ENCODE measurements around the gene CYP4F3.

The CYP4F3 gene

GRCh38 chr19:15669891-15670290, 29.2 kb downstream of the CYP4F3 start:
- no peak for DNase-seq (ENCODE audit: low read depth)
- no peak for TF ChIP-seq CTCF (IDR thresholded peaks at IDR 0.05; ENCODE audit: low read depth, low read length, missing control alignments)
- H3K4me3 ChIP-seq (ENCODE audit: low read depth, low read length), result no peak overlapping the region

GRCh38 chr19:15671237-15671821, 30.6 kb downstream of the CYP4F3 start:
- no peak for DNase-seq (ENCODE audit: low read depth)
- no peak for TF ChIP-seq CTCF (IDR thresholded peaks at IDR 0.05; ENCODE audit: low read depth, low read length, missing control alignments)
- no peak overlapping the region for H3K4me3 ChIP-seq (ENCODE audit: low read depth, low read length)

- DNase-seq (ENCODE audit: low read depth), result no peak
- TF ChIP-seq CTCF (IDR thresholded peaks at IDR 0.05; ENCODE audit: low read depth, low read length, missing control alignments), result no peak
Measured at GRCh38 chr19:15671891-15672579, 31.3 kb downstream of the CYP4F3 start.

GRCh38 chr19:15672580-15673175, 32.0 kb downstream of the CYP4F3 start, which contains the start of gene CYP4F12:
CYP4F12 (plus strand) TSS chr19:15673087; CDS start chr19:15673530, 443 bp downstream.
- no peak within 1 kb of the TSS for H3K4me3 ChIP-seq (ENCODE audit: low read depth, low read length)
- TF ChIP-seq CTCF (IDR thresholded peaks at IDR 0.05; ENCODE audit: low read depth, low read length, missing control alignments), result no peak
- no peak for DNase-seq (ENCODE audit: low read depth)

More at GRCh38 chr19:15671891-15672579, 31.3 kb downstream of the CYP4F3 start:
- H3K4me3 ChIP-seq (ENCODE audit: low read depth, low read length), result no peak overlapping the region

GRCh38 chr19:15673176-15673654, 32.5 kb downstream of the CYP4F3 start:
- DNase-seq (ENCODE audit: low read depth), result no peak
- TF ChIP-seq CTCF (IDR thresholded peaks at IDR 0.05; ENCODE audit: low read depth, low read length, missing control alignments), result no peak
- no peak overlapping the region for H3K4me3 ChIP-seq (ENCODE audit: low read depth, low read length)

GRCh38 chr19:15675560-15675959, 34.9 kb downstream of the CYP4F3 start:
- no peak overlapping the region for H3K4me3 ChIP-seq (ENCODE audit: low read depth, low read length)
- TF ChIP-seq CTCF (IDR thresholded peaks at IDR 0.05; ENCODE audit: low read depth, low read length, missing control alignments), result no peak
- DNase-seq (ENCODE audit: low read depth), result no peak

All from GM12864 (cell line).